Bronchial epithelial cell (primary cell): Measurements from ENCODE around the gene SUPT5H. TPM values are rescaled to one million over a fixed set of nuclear protein-coding genes. Genes with fewer than 3 reads are reported as not detected.

Experiments
- DNase-seq: peaks from one replicate; pipeline ENCODE4 v3.0.0-alpha.2; 2010; ENCODE audit warnings: low read depth
- FAIRE-seq: peaks from 2 replicates; lab custom pipeline; 2011; peaks lifted over from hg19 to GRCh38; lab: Jason Lieb, UNC
- H3K27me3 ChIP-seq: 2 replicates; pipeline ENCODE4 v1.5.1; 2011; ENCODE audit warnings: low read length; ENCODE audit not compliant: control insufficient read depth, insufficient read depth
- H3K36me3 ChIP-seq: 2 replicates; pipeline ENCODE4 v1.5.1; 2011; ENCODE audit warnings: low read length; ENCODE audit not compliant: control insufficient read depth, insufficient read depth
- H3K4me3 ChIP-seq: 2 replicates; pipeline ENCODE4 v1.5.1; 2011; ENCODE audit warnings: mild to moderate bottlenecking, low read depth, low read length, control low read depth
- CTCF ChIP-seq: IDR thresholded peaks from 2 replicates; pipeline ENCODE4 v1.5.1; 2011; ENCODE audit warnings: mild to moderate bottlenecking, moderate library complexity, low read length, control low read depth, inconsistent platforms; ENCODE audit not compliant: insufficient read depth, severe bottlenecking
- total RNA-seq: library from RNA; depleted of rRNA; stranded (reverse); fragments of >200 nt; gene quantifications from 2 replicates; pipeline ENCODE4 v1.2.1, GENCODE V29; 2014

The SUPT5H gene
- total RNA-seq, 1 donor from 2014 or later: 41.9 TPM

- peaks cover 25% of the 10 kb centered on the region for H3K27me3 ChIP-seq
Measured at GRCh38 chr19:39518975-39519374, 73.6 kb downstream of the SUPT5H start.

GRCh38 chr19:39520541-39521484 is 75.4 kb downstream of the SUPT5H start:
- FAIRE-seq (no peak), DNase-seq (no peak)
- no peaks in the 10 kb centered on the region for H3K36me3 ChIP-seq
- H3K4me3 ChIP-seq: no peak overlapping the region
- peaks cover 8% of the 10 kb centered on the region for H3K27me3 ChIP-seq
- no peak for TF ChIP-seq CTCF

More at GRCh38 chr19:39518975-39519374, 73.6 kb downstream of the SUPT5H start:
- FAIRE-seq: no peak
- Histone ChIP-seq H3K36me3 (no peaks in the 10 kb centered on the region), H3K4me3 (no peak overlapping the region)
- DNase-seq: no peak
- TF ChIP-seq CTCF: no peak

GRCh38 chr19:39524495-39524894 is 79.1 kb downstream of the SUPT5H start:
- TF ChIP-seq CTCF: no peak
- no peak overlapping the region for H3K4me3 ChIP-seq
- no peaks in the 10 kb centered on the region for H3K27me3 ChIP-seq
- no peaks in the 10 kb centered on the region for H3K36me3 ChIP-seq
- no peak for FAIRE-seq
- DNase-seq: no peak

GRCh38 chr19:39525205-39525604 is 79.8 kb downstream of the SUPT5H start:
- DNase-seq: no peak
- no peak for FAIRE-seq
- H3K4me3 ChIP-seq: no peak overlapping the region
- no peaks in the 10 kb centered on the region for H3K36me3 ChIP-seq
- no peak for TF ChIP-seq CTCF
- no peaks in the 10 kb centered on the region for H3K27me3 ChIP-seq

Other genes starting within 250 kb of the SUPT5H start
- gene NCCRP1, start 248.6 kb upstream of the SUPT5H start, total RNA-seq: 9.5 and 22.4 TPM in 2 replicates
- not detected in 2 replicates for gene SYCN, start 241.3 kb upstream of the SUPT5H start, total RNA-seq
- gene IFNL3, start 200.6 kb upstream of the SUPT5H start, total RNA-seq: not detected in 2 replicates
- not detected in 2 replicates for gene IFNL4, start 196.7 kb upstream of the SUPT5H start, total RNA-seq
- not detected in 2 replicates for gene IFNL2, start 177.2 kb upstream of the SUPT5H start, total RNA-seq
- not detected in 2 replicates for gene IFNL1, start 149.2 kb upstream of the SUPT5H start, total RNA-seq
- gene LRFN1, start 124.7 kb upstream of the SUPT5H start, total RNA-seq: under 0.01 TPM in 2 replicates
- gene GMFG, start 109.5 kb upstream of the SUPT5H start, total RNA-seq: not detected in 2 replicates
- gene SAMD4B, start 103.2 kb upstream of the SUPT5H start, total RNA-seq: 19.2 and 38.7 TPM in 2 replicates
- gene PAF1, start 54.5 kb upstream of the SUPT5H start, total RNA-seq: 31.6 and 59.9 TPM in 2 replicates
- gene MED29, start 54.2 kb upstream of the SUPT5H start, total RNA-seq: 6.8 and 7.7 TPM in 2 replicates
- gene ZFP36, start 38.7 kb upstream of the SUPT5H start, total RNA-seq: 3.4 and 5.0 TPM in 2 replicates
- 3.3 and 5.3 TPM in 2 replicates for gene PLEKHG2, start 32.9 kb upstream of the SUPT5H start, total RNA-seq
- gene RPS16, start 9.6 kb upstream of the SUPT5H start, total RNA-seq: 75.3 and 94.3 TPM in 2 replicates
- 84.2 and 99.5 TPM in 2 replicates for gene TIMM50, start 35.3 kb downstream of the SUPT5H start, total RNA-seq
- gene DLL3, start 53.4 kb downstream of the SUPT5H start, total RNA-seq: 0.26 TPM in 1 of 2 replicates, not detected in the other
- not detected in 2 replicates for gene SELENOV, start 69.6 kb downstream of the SUPT5H start, total RNA-seq
- gene EID2B, start 87.3 kb downstream of the SUPT5H start, total RNA-seq: 0.79 and 1.7 TPM in 2 replicates
- 6.8 and 8.1 TPM in 2 replicates for gene EID2, start 94.6 kb downstream of the SUPT5H start, total RNA-seq
- not detected in 2 replicates for gene LGALS13, start 156.9 kb downstream of the SUPT5H start, total RNA-seq
- not detected in 2 replicates for gene LGALS16, start 210.3 kb downstream of the SUPT5H start, total RNA-seq